RWPE1 (cell line): ENCODE results near the gene MTFP1.
"Not testable (repeated sequence)": the region's sequence is repeated elsewhere in the genome, so short reads cannot be mapped to it uniquely, and the experiment has no call there.

Experiments
- CTCF ChIA-PET: fragments of 350-600 bp; sonication (Branson Sonifier 250); formaldehyde crosslinking; extraction: SDS; loops from one replicate; lab custom pipeline; 2021; lab: Yijun Ruan, JAX
- POLR2A ChIA-PET: fragments of 400-600 bp; formaldehyde crosslinking; extraction: SDS; loops from one replicate; lab custom pipeline; 2020; ENCODE audit warnings: antibody characterized with exemption; ENCODE audit not compliant: low non-redundant PET; lab: Yijun Ruan, JAX
- DNase-seq: peaks from one replicate; pipeline ENCODE4 v3.0.0; 2012; ENCODE audit warnings: low spot score
- H3K27ac ChIP-seq: fragments of 450-650 bp; 2 replicates; pipeline ENCODE4 v1.5.1; 2017
- TF ChIP-seq, protein P1 (sequence below): fragments of 450-650 bp; conservative IDR thresholded peaks from 2 replicates; pipeline ENCODE4 v1.5.1; 2017; ENCODE audit warnings: low read depth, mild to moderate bottlenecking

Gene MTFP1

GRCh38 chr22:30455075-30455840 lies 29.7 kb downstream of the MTFP1 start:
- no peak for DNase-seq
- H3K27ac ChIP-seq = no peak overlapping the region
- TF ChIP-seq, protein P1, sequence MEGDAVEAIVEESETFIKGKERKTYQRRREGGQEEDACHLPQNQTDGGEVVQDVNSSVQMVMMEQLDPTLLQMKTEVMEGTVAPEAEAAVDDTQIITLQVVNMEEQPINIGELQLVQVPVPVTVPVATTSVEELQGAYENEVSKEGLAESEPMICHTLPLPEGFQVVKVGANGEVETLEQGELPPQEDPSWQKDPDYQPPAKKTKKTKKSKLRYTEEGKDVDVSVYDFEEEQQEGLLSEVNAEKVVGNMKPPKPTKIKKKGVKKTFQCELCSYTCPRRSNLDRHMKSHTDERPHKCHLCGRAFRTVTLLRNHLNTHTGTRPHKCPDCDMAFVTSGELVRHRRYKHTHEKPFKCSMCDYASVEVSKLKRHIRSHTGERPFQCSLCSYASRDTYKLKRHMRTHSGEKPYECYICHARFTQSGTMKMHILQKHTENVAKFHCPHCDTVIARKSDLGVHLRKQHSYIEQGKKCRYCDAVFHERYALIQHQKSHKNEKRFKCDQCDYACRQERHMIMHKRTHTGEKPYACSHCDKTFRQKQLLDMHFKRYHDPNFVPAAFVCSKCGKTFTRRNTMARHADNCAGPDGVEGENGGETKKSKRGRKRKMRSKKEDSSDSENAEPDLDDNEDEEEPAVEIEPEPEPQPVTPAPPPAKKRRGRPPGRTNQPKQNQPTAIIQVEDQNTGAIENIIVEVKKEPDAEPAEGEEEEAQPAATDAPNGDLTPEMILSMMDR = no peak
- ChIA-PET POLR2A (no interaction called here), CTCF (no interaction called here)

- no peak for DNase-seq
- TF ChIP-seq, protein P1 = no peak
- ChIA-PET CTCF (no interaction called here), POLR2A (no interaction called here)
- H3K27ac ChIP-seq = no peak overlapping the region
Measured at GRCh38 chr22:30457981-30458380, 32.4 kb downstream of the MTFP1 start.

DNA sequence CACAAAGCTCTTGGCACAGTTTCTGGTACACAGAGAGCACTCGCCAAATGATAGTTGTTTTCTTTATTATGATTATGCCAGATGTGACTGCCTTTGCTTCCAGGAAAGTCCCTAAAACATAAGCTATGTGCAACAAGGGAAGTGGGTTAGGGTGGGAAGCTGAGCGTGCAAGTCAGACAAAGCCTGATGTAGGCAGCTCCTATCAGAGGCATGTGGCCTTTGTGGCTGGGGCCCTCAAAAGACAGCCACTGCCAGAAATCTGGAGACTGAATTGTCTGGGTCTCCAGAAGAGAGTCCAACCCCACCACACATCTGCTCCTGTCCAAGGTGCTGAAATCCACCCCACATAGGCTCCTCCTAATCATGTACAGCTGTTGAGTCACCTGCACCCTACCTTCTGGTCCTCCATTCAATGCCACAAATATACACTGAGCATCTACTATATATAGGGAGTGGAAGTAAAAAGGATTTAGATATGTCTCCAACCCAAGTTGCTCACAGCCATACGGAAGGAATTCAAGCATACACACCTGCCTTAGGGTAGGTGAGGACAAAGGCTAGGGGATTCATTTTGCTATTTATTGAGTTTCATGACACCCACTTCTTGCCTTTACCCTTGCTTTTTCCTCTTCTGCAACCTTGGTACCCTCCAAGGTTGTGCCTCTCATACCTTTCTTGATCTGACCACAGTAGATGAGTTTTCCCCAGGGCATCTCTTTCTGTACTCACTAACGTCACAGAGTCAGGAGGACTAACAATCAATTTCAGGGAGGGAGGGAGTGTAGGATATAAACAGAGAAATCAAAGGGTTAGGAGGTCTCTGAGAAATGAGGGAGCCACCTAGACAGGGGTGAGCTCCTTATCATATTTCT lies 33.8 kb downstream of the MTFP1 start:
- peak; percentile 19 for DNase-seq

GRCh38 chr22:30460147-30460546 lies 34.6 kb downstream of the MTFP1 start:
- H3K27ac ChIP-seq = no peak overlapping the region
- no peak for DNase-seq
- TF ChIP-seq, protein P1 = no peak
- ChIA-PET CTCF (no interaction called here), POLR2A (no interaction called here)

More for the DNA sequence above, 33.8 kb downstream of the MTFP1 start:
- H3K27ac ChIP-seq = no peak overlapping the region
- TF ChIP-seq, protein P1 = no peak
- ChIA-PET POLR2A (interaction anchor here (0.6 kb wide), 1 partner anchor 8 kb away, joined by 3 read pairs; no protein-coding TSS in a partner anchor), CTCF (interaction anchor here (0.5 kb wide), 1 partner anchor 22 kb away, joined by 3 read pairs; no protein-coding TSS in a partner anchor)

- H3K27ac ChIP-seq, POLR2A ChIA-PET, DNase-seq, CTCF ChIA-PET: not testable (repeated sequence)
Measured at GRCh38 chr22:30460555-30460954, 35.0 kb downstream of the MTFP1 start.

DNA sequence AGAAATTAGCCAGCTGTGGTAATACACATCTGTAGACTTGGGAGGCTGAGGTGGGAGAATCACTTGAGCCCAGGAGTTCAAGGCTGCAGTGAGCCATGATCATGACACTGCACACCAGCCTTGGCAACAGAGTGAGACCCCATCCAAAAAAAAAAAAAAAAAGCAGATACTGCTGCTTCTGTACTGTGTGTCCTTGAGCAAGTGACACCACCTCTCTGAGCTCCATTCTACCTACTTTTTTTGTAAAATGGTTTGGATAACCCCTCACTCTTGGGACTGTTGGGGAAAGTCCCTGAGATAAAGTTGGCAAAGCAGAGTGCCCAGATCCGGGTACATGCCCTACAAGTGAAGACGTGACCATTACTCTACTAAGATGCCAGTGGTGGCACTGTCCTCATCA lies 43.6 kb downstream of the MTFP1 start:
- CTCF ChIA-PET = interaction anchor here (0.6 kb wide), 1 partner anchor 93 kb away, joined by 4 read pairs; no protein-coding TSS in a partner anchor
- POLR2A ChIA-PET = no interaction called here
- H3K27ac ChIP-seq = no peak overlapping the region
- no peak for DNase-seq
- TF ChIP-seq, protein P1 = no peak
